Natural killer cell (primary cell): Measurements from ENCODE around the gene PGF. TPM values are rescaled to one million over a fixed set of nuclear protein-coding genes. Genes with fewer than 3 reads are reported as not detected.

Experiments
- ATAC-seq, 3 donors: fragments of 150-1000 bp in 2 of 3; fragments of 200-7000 bp in 1 of 3; cut with Tn5 transposase; 1 replicate in 1 of 3; 2 replicates in 2 of 3; pipeline ENCODE4 v1.10.0; 2021; ENCODE audit warnings: mild to moderate bottlenecking in 2 of 3, moderate library complexity in 2 of 3
- DNase-seq, 2 donors: peaks; one replicate each; pipeline versions ENCODE4 v3.0.0 to v3.0.0-alpha.2; 2013 to 2021; ENCODE audit warnings: mixed read lengths in 1 of 2
- H3K27ac ChIP-seq: one replicate; pipeline ENCODE4 v1.5.1; 2013; ENCODE audit warnings: mild to moderate bottlenecking, low read length
- H3K27me3 ChIP-seq: one replicate; pipeline ENCODE4 v1.6.1; 2013; ENCODE audit warnings: low read length; ENCODE audit not compliant: control insufficient read depth, insufficient read depth
- H3K36me3 ChIP-seq: one replicate; pipeline ENCODE4 v1.6.1; 2013; ENCODE audit warnings: low read length; ENCODE audit not compliant: control insufficient read depth, insufficient read depth
- H3K4me1 ChIP-seq: one replicate; pipeline ENCODE4 v1.6.1; 2013; ENCODE audit warnings: low read length; ENCODE audit not compliant: control insufficient read depth, insufficient read depth
- H3K4me3 ChIP-seq: one replicate; pipeline ENCODE4 v1.5.1; 2013; ENCODE audit warnings: low read length
- H3K9me3 ChIP-seq: one replicate; pipeline ENCODE4 v1.6.1; 2013; ENCODE audit warnings: low read length; ENCODE audit not compliant: control insufficient read depth, insufficient read depth
- H3K27ac Mint-ChIP-seq, 2 donors: one replicate each; pipeline ENCODE4 v1.8.0; 2022; ENCODE audit warnings: mild to moderate bottlenecking in 2 of 2, mixed read lengths in 2 of 2, moderate library complexity in 1 of 2
- H3K27me3 Mint-ChIP-seq, 2 donors: one replicate each; pipeline ENCODE4 v1.8.0; 2022; ENCODE audit warnings: low read depth in 2 of 2, mixed read lengths in 2 of 2
- H3K36me3 Mint-ChIP-seq: one replicate; pipeline ENCODE4 v1.8.0; 2022; ENCODE audit warnings: mixed read lengths
- H3K4me1 Mint-ChIP-seq, 2 donors: one replicate each; pipeline ENCODE4 v1.8.0; 2022; ENCODE audit warnings: mixed read lengths in 2 of 2
- H3K4me3 Mint-ChIP-seq: one replicate; pipeline ENCODE4 v1.8.0; 2022; ENCODE audit warnings: mild to moderate bottlenecking, moderate library complexity, mixed read lengths
- H3K9me3 Mint-ChIP-seq, 2 donors: one replicate each; pipeline ENCODE4 v1.8.0; 2022; ENCODE audit warnings: mixed read lengths in 2 of 2
- CTCF ChIP-seq: fragments of 200-600 bp; IDR thresholded peaks from one replicate; pipeline ENCODE4 v1.8.0; 2022; ENCODE audit warnings: antibody characterized with exemption
- WGBS: methylation state at CpG from one replicate; pipeline ENCODE4 v1.1.7; 2013; ENCODE audit warnings: missing lambda C conversion rate; ENCODE audit not compliant: insufficient coverage; 5-methylcytosine and 5-hydroxymethylcytosine counted together
- intact Hi-C: fragments of 100-400 bp; cut with micrococcal nuclease; formaldehyde crosslinking; loops from one replicate; pipeline ENCODE4 v1.14.2; 2022
- total RNA-seq, 4 donors: library from RNA; stranded (reverse); fragments of 120-200 nt in 1 of 4; gene quantifications; one replicate each; pipeline versions ENCODE4 v1.2.3 to v1.2.4, GENCODE V29; 2013 to 2022

PGF gene
- total RNA-seq, 3 donors from 2014 or later (not counting 1 experiment from before 2014, with no cell fraction given): 0.33 to 0.34 TPM; not detected in 1

GRCh38 chr14:74929242-74929641 lies 26.2 kb downstream of the PGF start:
- no peaks in the 10 kb centered on the region for H3K36me3 Mint-ChIP-seq
- no peak for DNase-seq
- no peak for TF ChIP-seq CTCF
- no peaks in the 10 kb centered on the region for H3K27me3 ChIP-seq
- intact Hi-C loops: no loop called here
- ATAC-seq: no peak
- H3K4me3 Mint-ChIP-seq: no peak overlapping the region
- H3K9me3 Mint-ChIP-seq: no peaks in the 10 kb centered on the region
- H3K4me1 ChIP-seq: peaks cover 4% of the 10 kb centered on the region
- no peak overlapping the region for H3K4me3 ChIP-seq
- no peak overlapping the region for H3K27ac ChIP-seq
- 52% methylated on average over 6 of the region's 6 CpGs for WGBS
- H3K27me3 Mint-ChIP-seq: peaks cover 15 to 18% of the 10 kb centered on the region in 2 donors
- H3K9me3 ChIP-seq: no peaks in the 10 kb centered on the region
- H3K36me3 ChIP-seq: no peaks in the 10 kb centered on the region
- no peak overlapping the region for H3K27ac Mint-ChIP-seq
- no peaks in the 10 kb centered on the region for H3K4me1 Mint-ChIP-seq

GRCh38 chr14:74927225-74927624 lies 28.2 kb downstream of the PGF start:
- Histone ChIP-seq H3K27me3 (no peaks in the 10 kb centered on the region), H3K4me3 (no peak overlapping the region), H3K27ac (no peak overlapping the region), H3K36me3 (no peaks in the 10 kb centered on the region), H3K4me1 (peaks cover 10% of the 10 kb centered on the region), H3K9me3 (no peaks in the 10 kb centered on the region)
- TF ChIP-seq CTCF: no peak
- intact Hi-C loops: no loop called here
- Mint-ChIP-seq H3K27ac (no peak overlapping the region), H3K4me1 (peaks cover 0 to 3% of the 10 kb centered on the region in 2 donors), H3K9me3 (no peaks in the 10 kb centered on the region), H3K4me3 (no peak overlapping the region), H3K27me3 (peaks cover 12 to 18% of the 10 kb centered on the region in 2 donors), H3K36me3 (no peaks in the 10 kb centered on the region)
- WGBS: 95% methylated on average over 6 of the region's 6 CpGs
- DNase-seq (no peak), ATAC-seq (no peak)

GRCh38 chr14:74924061-74924460 lies 31.3 kb downstream of the PGF start:
- peak overlapping the region; percentile 10 for H3K4me3 Mint-ChIP-seq
- Histone ChIP-seq H3K9me3 (no peaks in the 10 kb centered on the region), H3K36me3 (no peaks in the 10 kb centered on the region), H3K27me3 (no peaks in the 10 kb centered on the region), H3K27ac (no peak overlapping the region), H3K4me1 (peaks cover 10% of the 10 kb centered on the region), H3K4me3 (no peak overlapping the region)
- 92% methylated on average over 11 of the region's 11 CpGs for WGBS
- no peak for DNase-seq
- no peak for ATAC-seq
- no peak for TF ChIP-seq CTCF
- H3K36me3 Mint-ChIP-seq: no peaks in the 10 kb centered on the region
- intact Hi-C loops: no loop called here
- H3K27ac Mint-ChIP-seq: no peak overlapping the region
- no peaks in the 10 kb centered on the region for H3K9me3 Mint-ChIP-seq
- peaks cover 12 to 18% of the 10 kb centered on the region in 2 donors for H3K27me3 Mint-ChIP-seq
- peaks cover 0 to 3% of the 10 kb centered on the region in 2 donors for H3K4me1 Mint-ChIP-seq

DNA sequence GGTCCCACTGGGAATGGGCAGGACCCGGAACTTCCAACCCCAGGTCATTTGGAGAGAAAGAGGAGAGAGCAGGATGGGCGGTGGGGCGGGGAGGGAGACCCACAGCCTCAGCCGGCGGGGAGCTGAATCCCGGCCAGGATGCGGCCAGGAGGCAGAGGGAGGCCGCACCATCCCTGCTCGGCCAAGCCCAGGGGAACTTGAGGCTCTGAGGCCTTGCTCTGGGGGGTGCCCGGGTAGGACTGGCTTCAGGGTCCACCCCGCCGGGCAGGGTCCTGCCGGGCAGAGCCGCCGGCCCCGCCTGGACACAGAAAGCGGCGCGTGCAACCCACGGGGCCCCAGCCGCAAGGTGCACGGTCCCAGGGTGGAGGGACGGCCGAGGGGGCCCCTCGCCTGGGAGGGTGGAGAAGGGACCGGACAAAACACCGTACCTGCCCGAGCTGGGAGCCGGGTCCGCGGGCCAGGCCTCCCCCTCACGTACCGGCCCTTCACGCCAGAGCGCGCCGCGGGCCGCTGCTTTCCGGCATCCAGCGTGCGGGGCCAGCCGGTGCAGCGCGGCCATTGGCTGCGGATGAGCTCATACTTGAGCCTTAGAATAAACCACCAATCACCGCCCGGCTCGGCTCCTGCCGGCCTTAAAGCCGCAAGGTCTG lies 32.5 kb downstream of the PGF start, which contains the start of gene RPS6KL1:
RPS6KL1 (minus strand) TSS at position 509 of the 650 bp plus-strand sequence. CDS start 1,719 bp downstream, outside the sequence.
- peak within 1 kb of the TSS; percentile 35 for H3K4me3 ChIP-seq
- no peak within 1 kb of the TSS for H3K27ac ChIP-seq
- Mint-ChIP-seq H3K36me3 (no peaks in the 10 kb centered on the region), H3K27me3 (peaks cover 12 to 18% of the 10 kb centered on the region in 2 donors), H3K4me3 (peak within 1 kb of the TSS; percentile 73), H3K27ac (peak within 1 kb of the TSS in 1 of 2 donors; percentile 52), H3K9me3 (no peaks in the 10 kb centered on the region), H3K4me1 (peaks cover 0 to 3% of the 10 kb centered on the region in 2 donors)
- no peak for TF ChIP-seq CTCF
- peaks cover 10% of the 10 kb centered on the region for H3K4me1 ChIP-seq
- WGBS: 18% methylated on average over 49 of the region's 51 CpGs
- no peaks in the 10 kb centered on the region for H3K27me3 ChIP-seq
- peak; percentile 90 to 99 (median 99) for ATAC-seq
- DNase-seq: peak; percentile 68 to 80
- intact Hi-C loops: no loop called here
- H3K36me3 ChIP-seq: no peaks in the 10 kb centered on the region
- no peaks in the 10 kb centered on the region for H3K9me3 ChIP-seq
